Heart right ventricle (tissue), 16 donors: Measurements from ENCODE around the gene TCP10L. TPM values are rescaled to one million over a fixed set of nuclear protein-coding genes. Genes with fewer than 3 reads are reported as not detected.
A peak's percentile ranks its signal among the peaks of the same experiment; 100 is the strongest.
"Not testable (repeated sequence)": the region's sequence is repeated elsewhere in the genome, so short reads cannot be mapped to it uniquely, and the experiment has no call there.

ENCODE experiments used
- ATAC-seq, 8 donors: fragments of 200-7000 bp; cut with Tn5 transposase; one replicate each; pipeline ENCODE4 v1.9.1; 2020; ENCODE audit warnings: mild to moderate bottlenecking in 8 of 8, moderate library complexity in 8 of 8, moderate number of reproducible peaks in 1 of 8
- DNase-seq, 2 donors: peaks; one replicate each; pipeline ENCODE4 v3.0.0-alpha.2; 2020
- H3K27ac ChIP-seq, 10 donors: fragments of 200-600 bp; sonication (generic) in 2 of 10; one replicate each; pipeline versions ENCODE4 v1.5.0 to v1.8.0; 2020 to 2022; ENCODE audit warnings: mild to moderate bottlenecking in 3 of 10
- H3K27me3 ChIP-seq, 7 donors: fragments of 200-600 bp; one replicate each; pipeline ENCODE4 v1.8.0; 2021 to 2022; ENCODE audit warnings: mild to moderate bottlenecking in 2 of 7
- H3K36me3 ChIP-seq, 9 donors: fragments of 200-600 bp; sonication (generic) in 1 of 9; one replicate each; pipeline versions ENCODE4 v1.5.0 to v1.8.0; 2020 to 2022; ENCODE audit warnings: mild to moderate bottlenecking in 2 of 9
- H3K4me1 ChIP-seq, 9 donors: fragments of 200-600 bp; sonication (generic) in 1 of 9; one replicate each; pipeline versions ENCODE4 v1.5.0 to v1.8.0; 2020 to 2022; ENCODE audit warnings: mild to moderate bottlenecking in 4 of 9
- H3K4me3 ChIP-seq, 10 donors: fragments of 200-600 bp; sonication (generic) in 2 of 10; one replicate each; pipeline versions ENCODE4 v1.5.0 to v1.8.0; 2020 to 2022; ENCODE audit warnings: mild to moderate bottlenecking in 7 of 10, moderate library complexity in 2 of 10
- H3K9me3 ChIP-seq, 11 donors: fragments of 200-600 bp in 10 of 11; sonication (generic) in 2 of 11; one replicate each; pipeline versions ENCODE4 v1.5.0 to v1.8.0; 2013 to 2022; ENCODE audit warnings: mild to moderate bottlenecking in 2 of 11, control low read depth in 1 of 11, moderate library complexity in 1 of 11
- WGBS, 2 donors: extraction: QIAGEN DNeasy Blood & Tissue Kit; methylation state at CpG; one replicate each; pipeline ENCODE4 v1.1.7; 2013; ENCODE audit warnings: inconsistent platforms in 1 of 2; 5-methylcytosine and 5-hydroxymethylcytosine counted together
- intact Hi-C, 10 donors: fragments of 100-400 bp; cut with DNase I; formaldehyde crosslinking; loops; one replicate each; pipeline versions ENCODE4 v1.11.1 to v1.14.2; 2022
- polyA plus RNA-seq, 2 donors: library from polyadenylated mRNA; stranded (reverse); fragments of 200-250 nt; gene quantifications; one replicate each; pipeline ENCODE4 v1.2.3, GENCODE V29; 2013
- total RNA-seq, 10 donors: library from RNA; stranded (reverse); fragmentation: NEBNext Ultra II Directional in 3 of 10; extraction: Animal tissue kit (Norgen Biotek cat#: 25700) in 3 of 10; gene quantifications; one replicate each; pipeline versions ENCODE4 v1.2.1 to v1.2.4, GENCODE V29; 2021 to 2023
- TF ChIP-seq, protein P1 (sequence below), 9 donors: fragments of 200-600 bp; sonication (generic) in 2 of 9; IDR thresholded peaks; one replicate each; pipeline versions ENCODE4 v1.5.0 to v1.8.0; 2021 to 2022; ENCODE audit warnings: antibody characterized with exemption in 9 of 9, mild to moderate bottlenecking in 5 of 9, moderate library complexity in 1 of 9
- donor health status: Arrhythmogenic right ventricular cardiomyopathy.
- donor health status: ischemic (EF 13 %, LVEDD 7.1; RV severe dilation, severe dysfunction).
- donor health status: healthy with polysubstance abuse.
- donor health status: DM: no; HTN: yes; CAD: no.
- donor health status: DM: no; HTN: no; CAD: no.
- donor health status: ischemic (EF 25% LVEDD 6.9; RV normal size, moderate dysfunction).
- donor health status: ischemic (EF 25% LVEDD 5.7; RV mildly dilated, moderate dysfunction).
- donor health status: healthy.
- donor health status: DM: yes; HTN: yes; CAD: no.
- donor health status: Ischemic cardiomyopathy.
- donor health status: ischemic (EF 35%, LVEDD 5.7; RV mildly dilated, moderate dysfunction).
- donor health status: nonischemic (EF 11% LVEDD 7.7; RV severe dilation, severe dysfunction).
- donor health status: DM: yes; HTN: yes; CAD: no.
- donor health status: PGD.
- donor health status: ischemic (EF 29% LVEDD 5.4; RV normal size, mild dysfunction).
- donor health status: nonischemic (EF 23%, LVEDD 6.1; RV moderate dilation, normal function).

The TCP10L gene
- total and polyA plus RNA-seq, 12 donors, result 1.4 to 3.8 (median 2.4) TPM

DNA sequence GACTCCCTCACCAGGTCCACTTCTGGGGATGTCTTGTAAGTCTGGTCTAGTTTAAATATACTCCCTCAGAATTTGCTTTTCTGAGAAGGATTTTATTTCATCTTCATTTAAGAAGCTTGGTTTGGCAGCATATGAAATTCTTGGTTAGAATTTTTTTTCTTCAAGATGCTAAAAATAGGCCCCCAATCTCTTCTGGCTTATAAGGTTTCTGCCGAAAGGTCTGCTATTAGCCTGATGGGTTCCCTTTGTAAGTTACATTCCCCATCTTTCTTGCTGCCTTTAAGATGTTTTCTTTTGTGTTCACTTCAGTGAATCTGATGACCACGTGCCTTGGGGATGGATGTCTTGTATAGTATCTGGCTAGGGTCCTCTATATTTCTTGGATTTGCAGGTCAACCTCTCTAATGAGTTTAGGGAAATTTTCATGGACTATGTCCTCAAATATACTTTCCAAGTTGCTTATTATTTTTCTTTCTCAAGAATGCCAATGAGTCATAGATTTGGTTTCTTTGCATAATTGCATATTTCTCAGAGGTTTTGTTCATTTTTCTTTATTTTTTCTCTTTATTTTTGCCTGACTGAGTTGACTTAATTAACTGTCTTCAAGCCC, 19.4 kb downstream of the TCP10L start:
- Histone ChIP-seq H3K27ac (no peak overlapping the region), H3K27me3 (no peaks in the 10 kb centered on the region)
- 84 to 89% methylated on average over 2 of the region's 2 CpGs for WGBS, 2 donors

DNA sequence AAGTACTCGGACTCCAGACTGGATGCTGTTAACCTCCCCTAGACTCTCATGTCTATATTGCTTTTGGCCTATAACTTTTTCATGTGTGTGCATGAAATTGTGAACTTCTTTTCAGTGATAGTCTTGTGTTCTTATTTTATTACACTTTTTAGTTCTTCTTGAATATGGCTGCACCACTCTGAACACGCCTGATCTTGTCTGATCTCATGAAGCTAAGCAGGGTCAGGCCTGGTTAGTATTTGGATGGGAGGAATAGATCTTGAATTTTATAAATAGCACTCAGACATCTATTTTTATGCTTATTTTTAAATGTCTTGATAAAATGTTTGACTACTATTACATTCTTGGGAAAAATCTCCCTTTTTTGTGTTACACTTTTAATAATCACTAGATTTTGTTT, 22.4 kb downstream of the TCP10L start:
- Histone ChIP-seq H3K27me3 (no peaks in the 10 kb centered on the region), H3K36me3 (no peaks in the 10 kb centered on the region), H3K9me3 (peaks cover 0 to 16% (median 0%) of the 10 kb centered on the region in 11 donors), H3K27ac (peak overlapping the region in 7 of 10 donors; percentile 10 to 67 (median 61)), H3K4me3 (no peak overlapping the region), H3K4me1 (peaks cover 0 to 15% (median 6%) of the 10 kb centered on the region in 9 donors)
- DNase-seq (no peak), ATAC-seq (peak in 1 of 8 donors; percentile 50)
- WGBS, 2 donors, result 88 to 95% methylated on average over 2 of the region's 2 CpGs
- intact Hi-C loops, result loop anchor here in 6 of 10 donors (2.0 to 5.0 kb wide), 5 partner anchors 36 to 160 kb away; partner anchors contain the start of genes CFAP298 (in 1 of the 6) and EVA1C (in 1 of the 6)
- TF ChIP-seq, protein P1, sequence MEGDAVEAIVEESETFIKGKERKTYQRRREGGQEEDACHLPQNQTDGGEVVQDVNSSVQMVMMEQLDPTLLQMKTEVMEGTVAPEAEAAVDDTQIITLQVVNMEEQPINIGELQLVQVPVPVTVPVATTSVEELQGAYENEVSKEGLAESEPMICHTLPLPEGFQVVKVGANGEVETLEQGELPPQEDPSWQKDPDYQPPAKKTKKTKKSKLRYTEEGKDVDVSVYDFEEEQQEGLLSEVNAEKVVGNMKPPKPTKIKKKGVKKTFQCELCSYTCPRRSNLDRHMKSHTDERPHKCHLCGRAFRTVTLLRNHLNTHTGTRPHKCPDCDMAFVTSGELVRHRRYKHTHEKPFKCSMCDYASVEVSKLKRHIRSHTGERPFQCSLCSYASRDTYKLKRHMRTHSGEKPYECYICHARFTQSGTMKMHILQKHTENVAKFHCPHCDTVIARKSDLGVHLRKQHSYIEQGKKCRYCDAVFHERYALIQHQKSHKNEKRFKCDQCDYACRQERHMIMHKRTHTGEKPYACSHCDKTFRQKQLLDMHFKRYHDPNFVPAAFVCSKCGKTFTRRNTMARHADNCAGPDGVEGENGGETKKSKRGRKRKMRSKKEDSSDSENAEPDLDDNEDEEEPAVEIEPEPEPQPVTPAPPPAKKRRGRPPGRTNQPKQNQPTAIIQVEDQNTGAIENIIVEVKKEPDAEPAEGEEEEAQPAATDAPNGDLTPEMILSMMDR (IDR thresholded peaks at IDR 0.05), result no peak

More for the DNA sequence above, 19.4 kb downstream of the TCP10L start:
- Histone ChIP-seq H3K9me3 (peaks cover 0 to 16% (median 0%) of the 10 kb centered on the region in 11 donors), H3K4me3 (no peak overlapping the region), H3K4me1 (peaks cover 0 to 33% (median 9%) of the 10 kb centered on the region in 9 donors), H3K36me3 (no peaks in the 10 kb centered on the region)
- intact Hi-C loops, result loop anchor here in 1 of 10 donors (5.0 kb wide), 1 partner anchor 154 kb away; the partner anchor contains the start of gene EVA1C
- DNase-seq (no peak), ATAC-seq (no peak)
- TF ChIP-seq, protein P1 (IDR thresholded peaks at IDR 0.05), result no peak

DNA sequence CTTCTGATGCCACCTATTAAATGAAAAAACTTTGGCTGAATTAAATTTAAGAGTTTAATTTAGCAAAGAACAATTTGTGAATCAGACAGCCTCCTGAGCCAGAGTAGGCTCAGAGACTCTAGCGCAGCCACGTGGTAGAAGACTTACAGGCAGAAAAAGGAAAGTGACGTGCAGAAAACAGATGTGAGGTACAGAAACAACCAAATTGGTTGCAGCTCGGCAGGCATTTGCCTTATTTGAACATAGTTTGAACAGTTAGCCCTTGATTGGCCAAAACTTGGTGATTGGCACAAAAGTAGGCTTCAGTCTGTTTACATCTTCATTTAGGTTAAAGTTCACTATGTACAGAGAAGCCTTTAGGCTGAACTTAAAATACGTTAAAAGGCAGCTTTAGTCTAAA, 22.9 kb downstream of the TCP10L start:
- TF ChIP-seq, protein P1 (IDR thresholded peaks at IDR 0.05), result peak; percentile 32 to 82 (median 58)
- peak in 1 of 2 donors; percentile 64 for DNase-seq
- intact Hi-C loops, result loop anchor here in 6 of 10 donors (2.0 to 5.0 kb wide), 5 partner anchors 35 to 160 kb away; partner anchors contain the start of genes CFAP298 (in 1 of the 6) and EVA1C (in 1 of the 6)

DNA sequence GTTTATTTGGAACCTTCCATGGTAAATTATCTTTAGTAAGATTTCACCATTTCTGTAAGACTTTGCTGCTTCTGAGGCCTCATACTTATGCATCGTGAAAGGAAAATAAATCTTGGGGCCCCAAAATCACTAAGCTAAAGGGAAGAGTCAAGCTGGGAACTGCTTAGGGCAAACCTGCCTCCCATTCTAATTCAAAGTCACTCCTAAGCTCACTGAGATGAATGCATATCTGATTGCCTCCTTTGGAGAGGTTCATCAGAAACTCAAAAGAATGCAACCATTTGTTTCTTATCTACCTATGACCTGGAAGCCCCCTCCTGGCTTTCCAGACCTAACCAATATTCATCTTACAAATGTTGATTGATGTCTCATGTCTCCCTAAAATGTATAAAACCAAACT, 23.8 kb downstream of the TCP10L start:
- not testable (repeated sequence) for H3K27me3 ChIP-seq, H3K36me3 ChIP-seq, DNase-seq, H3K4me3 ChIP-seq, ATAC-seq
- Histone ChIP-seq H3K27ac (peak overlapping the region in 1 of 10 donors; percentile 67), H3K9me3 (peaks cover 0 to 16% (median 0%) of the 10 kb centered on the region in 11 donors), H3K4me1 (peaks cover 0 to 15% (median 6%) of the 10 kb centered on the region in 9 donors)
- intact Hi-C loops, result loop anchor here in 6 of 10 donors (5.0 kb wide), 4 partner anchors 34 to 149 kb away; partner anchors contain the start of genes CFAP298 (in 1 of the 6) and EVA1C (in 1 of the 6)
- WGBS, 2 donors, result 87 to 93% methylated on average over 1 of the region's 1 CpG

More for the DNA sequence above, 22.9 kb downstream of the TCP10L start:
- Histone ChIP-seq H3K4me3 (no peak overlapping the region), H3K27me3 (no peaks in the 10 kb centered on the region), H3K36me3 (no peaks in the 10 kb centered on the region), H3K27ac (peak overlapping the region in 8 of 10 donors; percentile 10 to 67 (median 57)), H3K4me1 (peaks cover 0 to 15% (median 6%) of the 10 kb centered on the region in 9 donors), H3K9me3 (peaks cover 0 to 16% (median 0%) of the 10 kb centered on the region in 11 donors)
- ATAC-seq, result peak in 7 of 8 donors; percentile 47 to 92 (median 82)
- 47 to 51% methylated on average over 5 of the region's 5 CpGs for WGBS, 2 donors
